ENCODE measurements around the gene SGMS1.

- TF ChIP-seq, protein P1, sequence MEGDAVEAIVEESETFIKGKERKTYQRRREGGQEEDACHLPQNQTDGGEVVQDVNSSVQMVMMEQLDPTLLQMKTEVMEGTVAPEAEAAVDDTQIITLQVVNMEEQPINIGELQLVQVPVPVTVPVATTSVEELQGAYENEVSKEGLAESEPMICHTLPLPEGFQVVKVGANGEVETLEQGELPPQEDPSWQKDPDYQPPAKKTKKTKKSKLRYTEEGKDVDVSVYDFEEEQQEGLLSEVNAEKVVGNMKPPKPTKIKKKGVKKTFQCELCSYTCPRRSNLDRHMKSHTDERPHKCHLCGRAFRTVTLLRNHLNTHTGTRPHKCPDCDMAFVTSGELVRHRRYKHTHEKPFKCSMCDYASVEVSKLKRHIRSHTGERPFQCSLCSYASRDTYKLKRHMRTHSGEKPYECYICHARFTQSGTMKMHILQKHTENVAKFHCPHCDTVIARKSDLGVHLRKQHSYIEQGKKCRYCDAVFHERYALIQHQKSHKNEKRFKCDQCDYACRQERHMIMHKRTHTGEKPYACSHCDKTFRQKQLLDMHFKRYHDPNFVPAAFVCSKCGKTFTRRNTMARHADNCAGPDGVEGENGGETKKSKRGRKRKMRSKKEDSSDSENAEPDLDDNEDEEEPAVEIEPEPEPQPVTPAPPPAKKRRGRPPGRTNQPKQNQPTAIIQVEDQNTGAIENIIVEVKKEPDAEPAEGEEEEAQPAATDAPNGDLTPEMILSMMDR (IDR thresholded peaks at IDR 0.05): peak; percentile 80
- TF ChIP-seq ZFX (IDR thresholded peaks at IDR 0.05; ENCODE audit: borderline replicate concordance): no peak
Observed at GRCh38 chr10:50421026-50421719, 202.6 kb downstream of the SGMS1 start.
